Muscle of arm (tissue), 12 donors: Measurements from ENCODE around the gene PATJ. TPM values are rescaled to one million over a fixed set of nuclear protein-coding genes. Genes with fewer than 3 reads are reported as not detected.

ENCODE experiments used
- DNase-seq: peaks from one replicate; pipeline ENCODE4 v3.0.0-alpha.2; 2013
- polyA plus RNA-seq, 12 donors: library from polyadenylated mRNA; unstranded; fragments of 120-200 nt; gene quantifications; one replicate each; pipeline ENCODE4 v1.2.1, GENCODE V29; 2013; ENCODE audit not compliant: insufficient read length in 12 of 12

Gene PATJ
- polyA plus RNA-seq, 12 donors, result 2.3 to 17.1 (median 4.1) TPM; not detected in 1

DNA sequence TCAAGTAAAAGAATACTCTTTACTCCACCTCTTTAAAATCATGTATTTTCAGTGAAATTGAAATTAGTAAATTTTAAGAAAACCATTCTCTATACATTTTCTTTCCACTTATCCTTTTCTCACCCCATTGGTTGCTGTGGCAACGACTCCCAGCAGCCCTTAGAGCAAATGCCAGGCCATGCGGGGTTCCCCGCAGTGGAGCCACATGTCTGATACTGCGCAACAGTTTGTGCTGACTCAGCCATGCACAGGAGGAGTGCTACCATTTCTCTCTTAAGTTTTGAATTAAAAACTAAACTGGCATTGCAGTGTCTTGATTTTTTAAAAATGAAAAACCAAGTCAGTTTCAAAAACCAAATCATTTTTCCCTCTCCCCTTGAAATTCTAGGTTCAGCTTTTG, 238.3 kb downstream of the PATJ start:
- DNase-seq, result no peak

- no peak for DNase-seq
These were observed 239.8 kb downstream of the PATJ start for GRCh38 chr1:61981870-61982660.

GRCh38 chr1:61983236-61983635, 241.0 kb downstream of the PATJ start:
- no peak for DNase-seq

DNA sequence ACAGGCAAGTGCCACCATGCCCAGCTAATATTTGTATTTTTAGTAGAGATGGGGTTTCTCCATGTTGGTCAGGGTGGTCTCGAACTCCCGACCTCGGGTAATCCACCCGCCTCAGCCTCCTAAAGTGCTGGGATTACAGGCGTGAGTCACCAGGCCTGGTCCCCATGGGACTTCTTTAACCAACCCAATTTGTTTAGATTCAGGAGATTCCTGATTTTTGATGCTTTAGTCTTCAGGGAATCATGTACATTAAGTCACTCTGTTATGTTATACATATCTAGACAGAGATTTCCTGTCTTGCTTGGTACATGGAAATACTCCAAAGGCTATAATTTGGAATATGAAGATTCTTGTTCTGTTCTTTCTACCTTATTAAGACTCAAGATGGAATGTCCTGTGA, 250.0 kb downstream of the PATJ start:
- no peak for DNase-seq

DNA sequence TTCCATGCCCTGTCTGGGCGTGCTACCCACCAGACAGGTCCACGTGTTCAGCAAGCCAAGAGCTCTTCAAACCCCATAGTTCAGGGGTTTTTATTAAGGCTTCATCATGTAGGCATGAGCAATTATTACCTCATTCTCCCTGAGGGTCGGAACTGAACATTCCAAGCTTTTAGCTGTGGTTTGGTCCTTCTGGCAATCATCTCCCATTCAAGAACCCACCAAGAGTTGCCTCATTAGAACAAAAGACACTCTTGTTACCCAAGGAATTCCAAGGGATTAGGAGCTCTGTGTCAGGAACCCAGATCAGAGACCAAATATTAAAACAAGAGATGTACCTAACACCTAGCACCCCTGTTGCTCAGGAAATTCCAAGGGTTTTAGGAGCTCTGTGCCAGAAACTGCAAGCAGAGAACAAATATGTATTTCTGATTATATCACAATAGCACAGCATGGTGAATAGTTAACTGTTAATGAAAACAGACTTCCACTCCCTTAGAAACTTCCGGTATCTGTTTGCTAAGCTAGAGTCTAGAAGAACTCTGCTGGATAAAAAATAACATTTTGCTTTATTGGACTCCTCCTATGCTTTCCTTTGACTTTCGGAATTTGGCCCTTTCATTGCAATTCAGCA, 251.2 kb downstream of the PATJ start:
- DNase-seq, result no peak

DNA sequence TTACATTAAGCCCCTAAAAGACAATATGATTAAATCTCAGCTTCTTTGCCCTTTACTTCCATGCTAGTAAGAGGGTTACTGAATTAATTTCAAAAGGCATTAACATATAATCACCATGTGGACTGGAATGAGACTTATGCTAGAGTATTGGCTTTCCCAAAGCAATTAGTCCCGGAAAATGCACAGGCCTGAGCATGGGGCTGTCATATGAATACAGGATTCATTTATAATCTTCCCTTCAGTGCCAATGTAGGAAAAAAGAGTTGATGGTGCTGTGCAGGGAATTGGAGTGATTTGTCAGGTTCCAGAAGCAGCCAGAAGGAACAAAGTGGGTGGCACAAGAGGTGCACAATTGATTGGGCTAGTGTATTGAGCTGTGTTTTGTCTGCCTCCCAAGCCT, 253.4 kb downstream of the PATJ start:
- no peak for DNase-seq

DNA sequence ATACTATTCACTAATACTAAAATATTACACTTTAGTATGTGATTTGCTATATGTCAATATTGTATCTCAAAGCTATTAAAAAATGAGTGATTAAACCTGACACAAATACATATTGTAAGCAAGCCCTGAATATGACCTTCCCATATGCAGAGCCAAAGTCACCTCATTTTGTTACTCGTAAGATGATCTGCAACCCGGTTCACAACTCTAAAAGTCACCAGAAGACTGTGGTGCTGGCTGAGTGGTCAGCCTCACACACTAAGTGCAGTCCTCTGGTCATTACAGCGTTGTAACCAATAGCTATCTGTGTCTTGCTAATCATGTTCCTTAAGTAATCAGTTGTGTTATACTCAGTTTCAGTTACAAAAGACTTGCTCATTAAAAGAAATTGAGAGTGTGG, 254.8 kb downstream of the PATJ start:
- no peak for DNase-seq

DNA sequence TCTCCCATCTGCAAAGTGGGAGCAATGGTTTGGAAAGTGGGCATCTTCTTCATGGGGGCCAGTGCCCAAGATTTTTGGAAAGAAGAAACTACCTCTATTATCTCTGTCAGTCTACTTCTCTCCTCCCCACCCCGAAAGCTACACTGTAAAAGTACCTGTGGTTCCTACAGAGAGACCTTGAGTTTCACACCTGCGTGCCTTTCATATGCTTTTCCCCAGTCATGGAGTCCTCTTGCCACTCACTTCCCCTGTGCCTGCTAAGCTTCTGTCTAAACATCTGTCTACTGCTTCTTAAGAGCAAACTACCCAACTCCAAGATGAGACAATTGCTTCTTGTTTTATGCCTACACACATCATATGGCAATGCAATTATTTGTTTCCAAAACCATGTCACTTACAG, 261.5 kb downstream of the PATJ start:
- DNase-seq, result no peak

DNA sequence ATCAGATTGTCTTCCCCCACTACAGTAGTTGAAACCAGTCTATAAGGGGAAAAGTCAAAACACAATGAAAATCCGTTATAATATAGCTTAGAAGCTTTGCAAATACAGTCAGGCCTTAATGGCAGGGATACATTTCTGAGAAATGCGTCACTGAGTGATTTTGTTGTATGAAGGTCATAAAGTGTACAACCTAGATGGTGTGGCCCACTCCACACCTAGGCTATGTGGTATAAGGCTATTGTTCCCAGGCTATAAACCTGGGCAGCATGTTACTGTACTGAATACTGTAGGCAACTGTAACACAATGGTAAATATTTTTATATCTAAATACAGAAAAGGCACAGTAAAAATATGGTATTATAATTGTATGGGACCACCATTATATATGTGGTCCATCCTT, 264.4 kb downstream of the PATJ start:
- DNase-seq, result no peak

GRCh38 chr1:62011006-62011405, 268.7 kb downstream of the PATJ start:
- DNase-seq, result no peak

DNA sequence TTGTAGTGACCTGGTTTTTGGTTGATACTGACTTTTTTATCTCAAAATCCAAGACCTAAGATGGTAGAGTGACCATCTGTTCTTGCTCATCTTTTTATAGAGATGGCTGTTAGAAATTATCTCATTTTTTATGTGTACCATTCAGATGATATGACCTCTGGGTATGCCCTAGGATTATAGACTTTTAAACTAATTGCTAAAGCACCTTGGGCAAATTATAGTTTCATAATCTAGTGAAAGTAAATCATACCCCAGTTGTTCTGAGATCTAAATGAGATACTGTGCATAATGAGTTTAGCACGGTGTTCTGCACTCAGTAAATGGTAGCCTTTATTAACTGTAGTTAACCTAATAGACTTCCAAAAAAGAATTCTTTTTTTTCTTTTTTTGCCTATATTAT, 269.8 kb downstream of the PATJ start:
- no peak for DNase-seq

DNA sequence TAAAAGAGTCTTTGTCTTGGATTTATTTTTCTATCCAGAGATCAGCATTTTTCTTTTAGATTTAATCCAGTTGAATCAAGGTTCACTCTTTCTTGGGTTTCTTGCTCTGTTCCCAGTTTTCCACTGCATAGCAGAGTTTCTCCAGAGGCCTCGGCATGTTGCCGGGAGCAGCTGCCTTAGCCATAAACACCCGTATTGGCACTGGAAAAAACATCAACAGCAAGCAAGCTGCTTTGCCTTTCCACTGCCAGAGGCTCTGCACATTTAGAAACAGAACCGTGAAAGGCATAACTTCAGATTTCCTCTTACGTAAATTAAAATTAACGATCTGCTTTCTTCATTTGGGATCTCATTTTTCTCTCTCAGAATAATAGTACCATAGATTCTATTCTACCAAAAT, 270.6 kb downstream of the PATJ start:
- peak; percentile 89 for DNase-seq

GRCh38 chr1:62013264-62013663, 271.0 kb downstream of the PATJ start:
- no peak for DNase-seq

DNA sequence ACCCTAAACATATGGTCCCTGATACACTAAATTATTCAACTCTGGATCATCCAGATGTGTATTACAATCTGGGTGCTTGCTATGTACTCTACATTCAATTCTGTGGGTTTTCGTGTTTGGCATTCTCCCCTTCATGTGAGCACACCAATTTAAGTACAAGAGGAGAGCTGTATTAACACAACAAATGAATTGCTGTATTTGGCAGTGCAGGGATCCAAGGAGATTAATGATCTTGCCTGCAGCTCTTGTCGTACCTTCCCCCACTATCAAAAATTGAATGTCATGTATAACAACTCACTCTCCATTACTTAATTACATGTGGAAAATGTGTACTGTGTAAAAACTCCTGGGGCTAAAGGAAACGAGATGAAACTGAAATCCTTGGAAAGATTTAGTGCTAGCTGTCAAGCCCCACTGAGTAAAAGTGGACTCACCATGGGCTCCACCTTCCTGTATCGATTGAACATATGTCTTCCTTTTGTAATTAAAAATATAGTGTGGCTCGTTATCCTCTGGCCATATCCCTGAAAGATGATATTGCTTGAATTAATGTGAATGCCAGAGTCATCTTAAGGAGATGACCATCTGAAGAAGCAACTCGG, 280.2 kb downstream of the PATJ start:
- no peak for DNase-seq

DNA sequence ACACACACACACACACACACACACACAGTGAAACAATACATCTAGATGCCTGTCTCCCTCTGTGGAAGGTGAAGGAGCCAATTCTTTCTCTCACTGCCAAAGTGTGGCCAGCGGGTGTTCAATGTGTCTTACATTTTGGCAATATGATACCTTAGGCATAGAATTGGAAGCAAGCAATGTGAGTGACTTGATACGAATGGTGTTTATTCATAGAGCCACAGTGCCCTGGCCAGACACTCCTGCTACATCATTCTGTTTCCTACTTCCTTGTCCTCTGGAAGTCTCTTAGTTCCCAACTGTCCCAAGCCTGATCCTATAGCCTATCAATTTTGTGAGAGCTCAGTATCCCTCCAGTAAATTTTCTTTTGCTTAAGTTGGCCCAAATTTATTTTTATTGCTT, 282.4 kb downstream of the PATJ start:
- DNase-seq, result no peak

DNA sequence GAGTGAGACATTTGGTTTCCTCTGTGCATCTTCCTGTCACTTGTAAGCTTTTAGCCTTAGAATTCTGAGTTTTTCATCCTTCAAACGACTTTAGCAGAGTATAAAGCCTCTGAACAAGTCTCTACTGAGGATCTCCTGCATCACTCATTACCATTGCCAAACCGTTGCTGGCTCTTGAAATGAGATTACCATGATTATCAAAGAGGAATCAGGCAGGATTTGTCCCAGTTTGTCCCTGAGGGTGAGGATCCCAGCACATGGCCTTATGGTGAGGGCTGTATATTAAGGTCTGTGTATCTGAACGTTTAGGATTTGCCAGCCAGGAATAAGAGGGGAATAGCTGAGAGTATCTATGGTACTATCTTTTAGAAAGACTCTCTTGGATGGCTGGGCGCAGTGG, 282.9 kb downstream of the PATJ start:
- DNase-seq, result no peak

- no peak for DNase-seq
These were observed 283.6 kb downstream of the PATJ start for GRCh38 chr1:62025892-62026291.

DNA sequence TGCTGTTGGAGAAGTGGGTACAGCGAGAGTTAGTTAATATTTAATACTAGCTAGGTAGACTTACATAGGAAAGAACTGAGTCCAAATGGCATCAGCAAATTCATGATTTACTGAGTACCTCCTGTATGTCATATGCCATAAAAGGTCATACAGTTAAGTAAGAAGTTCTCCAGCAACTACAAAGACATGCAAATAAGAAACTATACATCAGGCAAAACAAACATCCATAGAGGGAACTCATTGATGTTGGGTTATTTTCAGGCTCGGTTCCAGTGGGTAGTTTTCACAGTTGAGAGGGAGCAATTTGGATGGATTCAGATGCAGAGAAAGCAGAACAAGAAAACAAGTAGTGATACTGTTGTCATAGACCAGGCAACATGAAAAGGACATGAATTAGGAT, 287.4 kb downstream of the PATJ start:
- no peak for DNase-seq

DNA sequence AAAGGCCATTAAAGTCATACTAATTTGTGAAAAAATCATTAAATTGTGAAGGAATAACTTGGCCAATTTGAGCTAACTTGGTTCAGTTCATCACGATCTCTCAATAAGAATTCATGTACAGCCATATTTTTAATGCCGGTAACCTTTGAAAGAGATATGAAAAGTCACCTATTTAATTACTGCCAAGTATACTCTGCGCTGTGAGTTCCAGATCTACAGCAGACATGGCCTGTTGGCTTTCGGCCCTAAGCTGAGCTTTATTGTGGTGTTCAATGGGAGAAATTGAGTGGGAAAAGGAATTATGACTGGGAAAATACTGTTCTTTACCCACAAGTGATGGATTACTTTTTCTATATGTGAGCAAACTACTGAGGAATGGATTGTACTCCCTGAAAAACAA, 292.5 kb downstream of the PATJ start:
- DNase-seq, result no peak

DNA sequence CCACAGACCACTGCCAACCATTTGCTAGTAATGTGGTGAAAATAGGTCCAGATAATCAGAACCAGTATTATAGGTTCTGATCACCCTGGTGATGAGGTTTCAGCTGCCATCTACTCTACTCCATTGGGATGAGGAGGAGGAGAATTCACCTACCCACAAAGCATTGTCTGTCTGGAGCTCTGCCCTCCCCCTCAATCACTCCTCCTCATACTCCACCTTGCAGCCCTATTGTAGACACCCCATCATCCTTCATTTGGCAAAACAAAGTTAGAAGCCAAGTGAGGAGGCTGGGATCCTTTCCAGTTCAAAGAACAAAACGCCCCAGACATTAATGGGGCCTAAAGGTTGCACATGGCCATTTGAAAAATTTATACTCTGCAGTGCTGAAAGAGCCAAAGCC, 295.0 kb downstream of the PATJ start:
- DNase-seq, result no peak

DNA sequence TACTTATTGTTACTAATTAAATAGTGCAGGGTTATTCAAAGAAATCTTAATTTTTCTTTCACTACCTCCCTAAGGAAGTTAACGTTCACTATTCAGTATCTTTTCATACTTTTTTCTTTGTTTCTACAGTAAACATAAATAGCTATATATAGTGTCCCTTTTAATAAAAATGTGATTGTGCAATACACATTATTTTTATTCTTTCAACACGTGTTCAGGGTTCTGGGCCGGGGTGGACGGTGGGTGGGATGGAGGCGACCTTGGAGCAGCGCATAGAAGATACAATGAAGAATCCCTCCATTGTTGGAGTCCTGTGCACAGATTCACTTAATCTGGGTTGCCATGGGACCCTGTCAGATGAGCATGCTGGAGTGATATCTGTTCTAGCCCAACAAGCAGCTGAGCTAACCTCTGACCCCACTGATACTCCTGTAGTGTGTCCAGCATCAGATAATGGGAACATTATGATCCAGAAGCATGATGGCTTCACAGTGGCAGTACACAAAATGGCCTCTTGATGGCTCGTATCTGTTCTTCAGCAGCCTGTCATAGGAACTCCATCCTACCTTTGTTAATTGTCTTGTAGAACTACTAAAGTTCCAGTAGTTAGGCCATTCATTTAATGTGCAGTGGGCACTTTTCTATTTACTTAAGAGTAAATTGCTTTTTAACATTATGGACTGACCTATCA, 296.5 kb downstream of the PATJ start:
- no peak for DNase-seq

DNA sequence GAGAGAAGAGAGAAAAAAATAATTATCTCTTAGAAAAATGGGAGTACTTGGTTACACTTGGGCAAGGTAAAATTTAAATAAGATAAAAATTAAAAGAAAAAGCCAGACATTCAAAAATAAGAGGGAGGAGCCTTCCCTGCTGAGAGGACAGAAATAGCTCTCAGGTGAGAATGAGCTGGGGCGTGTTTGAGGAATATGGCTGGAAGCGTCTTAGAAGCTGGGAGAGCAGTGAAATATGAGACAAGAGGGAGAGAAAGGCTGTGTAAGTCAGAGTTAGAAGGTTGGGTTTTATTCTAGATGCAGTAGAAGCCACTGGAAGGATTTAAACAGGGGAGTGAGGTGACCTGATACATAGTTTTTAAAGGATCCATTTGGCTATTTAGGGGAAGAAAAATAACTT, 298.2 kb downstream of the PATJ start:
- no peak for DNase-seq

GRCh38 chr1:62040973-62041372, 298.7 kb downstream of the PATJ start:
- no peak for DNase-seq
